Left forelimb (tissue), 1 donor: ENCODE results near the gene MC5R.

Experiments
- DNase-seq: peaks from one replicate; pipeline ENCODE4 v3.0.0-alpha.2; 2018; ENCODE audit warnings: low spot score

MC5R gene

GRCh38 chr18:13823707-13824395, at the start of gene MC5R:
MC5R (plus strand) TSS chr18:13824149; CDS start chr18:13825766, 1,617 bp downstream.
- DNase-seq = peak; percentile 81

- DNase-seq = no peak
These were observed 48.9 kb upstream of the MC5R start for GRCh38 chr18:13775058-13775457.

GRCh38 chr18:13791181-13791580, 32.8 kb upstream of the MC5R start:
- no peak for DNase-seq

GRCh38 chr18:13793819-13794218, 30.1 kb upstream of the MC5R start:
- DNase-seq = no peak

- no peak for DNase-seq
These were observed 27.4 kb upstream of the MC5R start for GRCh38 chr18:13796515-13796914.

GRCh38 chr18:13797157-13797611, 26.8 kb upstream of the MC5R start:
- DNase-seq = no peak

GRCh38 chr18:13799396-13799795, 24.6 kb upstream of the MC5R start:
- DNase-seq = no peak

GRCh38 chr18:13800505-13801259, 23.3 kb upstream of the MC5R start:
- peak; percentile 81 for DNase-seq

- no peak for DNase-seq
These were observed 22.7 kb upstream of the MC5R start for GRCh38 chr18:13801260-13801601.

- DNase-seq = no peak
These were observed 19.6 kb upstream of the MC5R start for GRCh38 chr18:13804305-13804704.

- no peak for DNase-seq
These were observed 15.5 kb upstream of the MC5R start for GRCh38 chr18:13808294-13809042.

- no peak for DNase-seq
These were observed 14.9 kb upstream of the MC5R start for GRCh38 chr18:13809043-13809430.

GRCh38 chr18:13809531-13810255, 14.3 kb upstream of the MC5R start:
- no peak for DNase-seq

- no peak for DNase-seq
These were observed 12.9 kb upstream of the MC5R start for GRCh38 chr18:13810950-13811485.

- DNase-seq = no peak
These were observed 12.0 kb upstream of the MC5R start for GRCh38 chr18:13811993-13812392.

- no peak for DNase-seq
These were observed 10.6 kb upstream of the MC5R start for GRCh38 chr18:13813271-13813849.

- no peak for DNase-seq
These were observed 2.3 kb downstream of the MC5R start for GRCh38 chr18:13826209-13826608.

GRCh38 chr18:13831864-13832508, 8.0 kb downstream of the MC5R start:
- DNase-seq = no peak

GRCh38 chr18:13834496-13835015, 10.6 kb downstream of the MC5R start:
- DNase-seq = no peak

GRCh38 chr18:13835202-13835601, 11.3 kb downstream of the MC5R start:
- DNase-seq = no peak

GRCh38 chr18:13836559-13836958, 12.6 kb downstream of the MC5R start:
- DNase-seq = no peak
